ENCODE data around the gene BBX.
A peak's percentile ranks its signal among the peaks of the same experiment; 100 is the strongest.

BBX gene

DNA sequence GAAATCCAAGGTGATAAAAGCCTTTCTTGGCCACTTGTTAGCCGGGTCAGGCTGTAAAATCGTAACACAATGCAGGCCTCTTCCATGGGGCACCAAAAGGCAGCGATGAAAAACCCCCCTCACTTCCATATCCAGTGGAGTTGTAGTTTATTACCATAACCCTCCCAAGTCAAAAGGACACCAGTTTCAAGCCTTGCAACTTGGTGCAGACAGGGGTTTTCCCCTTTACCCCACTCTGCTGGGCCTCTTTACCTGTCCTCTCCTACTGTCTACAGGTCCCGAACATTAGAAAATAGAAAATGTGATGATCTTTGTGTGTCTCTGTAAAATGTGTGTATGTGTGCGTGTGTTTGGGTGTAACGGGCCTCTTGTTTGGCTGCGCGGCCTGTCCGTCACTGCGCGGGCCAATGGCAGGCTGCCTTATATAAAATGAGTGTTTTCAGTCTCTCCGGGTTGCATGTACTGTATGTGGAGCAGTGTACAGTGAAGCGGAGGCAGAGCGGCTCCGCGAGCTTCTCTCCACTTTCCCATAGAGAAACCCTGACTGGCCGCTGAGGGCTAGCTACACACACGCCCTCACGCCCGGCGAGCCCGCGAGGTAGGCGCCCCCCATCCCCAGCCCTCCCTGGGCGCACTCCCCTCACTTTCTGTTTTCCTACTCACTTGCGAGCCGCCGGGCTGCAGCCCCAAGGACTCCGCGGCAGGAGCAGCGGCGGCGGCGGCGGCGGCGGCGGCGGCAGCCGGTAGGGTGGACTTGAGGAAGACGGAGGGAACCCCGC lies at the start of gene BBX:
Gene BBX (plus strand): TSS at position 453 of the 779 bp plus-strand sequence. CDS start 187,499 bp downstream, outside the sequence.
- peak; percentile 37 to 97 (median 89) for DNase-seq

DNA sequence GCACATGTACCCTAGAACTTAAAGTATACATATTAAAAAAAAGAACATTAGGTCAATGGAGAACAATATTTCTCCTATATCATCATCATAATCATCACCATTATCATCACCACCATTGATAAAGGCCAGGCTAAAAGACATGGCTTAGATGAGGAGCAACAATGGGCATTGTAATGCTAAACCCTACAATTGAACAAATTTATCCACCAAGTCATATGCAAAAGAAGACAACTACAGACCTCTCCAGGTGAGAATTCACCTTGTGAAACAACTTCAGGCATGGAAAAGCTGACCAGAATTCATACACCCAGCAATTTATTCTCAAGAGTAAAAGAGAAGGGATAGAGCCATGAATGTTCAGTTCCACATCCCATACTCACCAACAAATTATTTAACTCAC lies 46.3 kb upstream of the BBX start:
- no peak for DNase-seq

DNA sequence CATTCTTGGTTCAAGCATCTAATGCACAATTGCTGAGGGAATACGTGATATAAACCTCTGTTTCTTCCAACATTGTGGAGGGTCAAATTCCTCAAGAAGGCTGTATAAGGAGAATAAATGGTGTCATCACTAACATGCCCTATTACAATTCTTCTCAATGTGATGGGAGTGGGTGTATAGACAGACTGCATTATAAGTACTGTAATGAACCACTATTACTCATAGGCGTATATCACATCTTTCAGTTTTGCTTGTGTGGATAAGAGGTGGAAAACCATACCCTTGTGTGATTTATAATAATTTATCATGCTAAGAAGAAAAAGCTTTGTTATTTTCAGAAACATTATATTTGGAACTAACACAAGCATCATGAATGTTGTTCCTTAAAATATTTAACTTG lies 35.3 kb upstream of the BBX start:
- DNase-seq = no peak

DNA sequence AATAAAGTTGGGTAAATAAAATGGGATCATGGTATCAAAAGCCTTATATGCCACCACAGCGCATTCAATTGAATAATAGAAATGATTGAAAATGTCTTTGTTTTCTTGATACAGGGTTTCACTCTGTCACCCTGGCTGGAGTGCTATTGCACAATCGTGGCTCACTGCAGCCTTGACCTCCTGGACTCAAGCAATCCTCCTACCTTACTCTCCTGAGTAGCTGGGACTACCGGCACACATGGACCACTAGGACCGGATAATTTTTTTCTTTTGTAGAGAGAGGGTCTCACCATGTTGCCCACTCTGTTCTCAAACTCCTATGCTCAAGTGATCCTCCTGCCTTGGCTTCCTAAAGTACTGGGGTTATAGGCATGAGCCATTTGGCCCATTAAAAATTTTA lies 33.8 kb upstream of the BBX start:
- no peak for DNase-seq

DNA sequence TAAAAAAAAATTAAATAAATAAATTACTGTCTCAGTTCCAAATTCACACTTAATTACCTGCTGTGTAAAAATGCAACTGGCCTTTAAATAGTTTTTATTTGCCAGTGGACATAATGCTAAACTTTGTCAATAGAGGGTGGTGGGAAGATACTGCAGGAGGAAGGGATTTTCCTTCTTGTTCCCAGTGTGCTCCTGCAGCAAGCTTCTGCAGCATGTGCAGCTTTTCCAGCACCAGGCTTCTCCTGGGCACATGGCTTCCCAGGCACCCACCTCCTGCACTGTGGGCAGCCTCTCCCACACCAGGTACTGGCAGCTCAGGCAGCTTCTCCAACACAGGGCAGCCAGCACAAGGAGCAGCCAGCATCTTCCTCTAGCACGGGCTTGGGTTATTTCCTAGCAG lies 29.6 kb upstream of the BBX start:
- DNase-seq = no peak

DNA sequence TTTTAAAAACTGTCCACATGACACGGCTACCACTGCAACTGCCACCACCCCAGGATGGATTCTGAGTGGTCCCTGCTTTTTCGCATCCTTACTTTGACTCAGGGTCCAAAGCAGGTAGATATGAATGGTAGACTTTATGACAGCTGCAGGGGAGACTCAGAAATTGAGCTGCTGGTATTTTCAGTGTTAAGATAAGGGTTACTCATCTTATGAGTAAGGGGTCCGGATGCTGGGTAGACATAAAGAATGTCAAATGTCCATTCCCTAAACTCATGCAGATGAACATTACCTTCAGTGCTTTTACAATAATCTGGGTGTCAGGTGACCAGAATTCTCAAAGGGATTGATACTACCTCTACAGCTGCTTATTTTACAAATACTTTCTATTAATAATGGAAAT lies 25.9 kb upstream of the BBX start:
- DNase-seq = no peak

DNA sequence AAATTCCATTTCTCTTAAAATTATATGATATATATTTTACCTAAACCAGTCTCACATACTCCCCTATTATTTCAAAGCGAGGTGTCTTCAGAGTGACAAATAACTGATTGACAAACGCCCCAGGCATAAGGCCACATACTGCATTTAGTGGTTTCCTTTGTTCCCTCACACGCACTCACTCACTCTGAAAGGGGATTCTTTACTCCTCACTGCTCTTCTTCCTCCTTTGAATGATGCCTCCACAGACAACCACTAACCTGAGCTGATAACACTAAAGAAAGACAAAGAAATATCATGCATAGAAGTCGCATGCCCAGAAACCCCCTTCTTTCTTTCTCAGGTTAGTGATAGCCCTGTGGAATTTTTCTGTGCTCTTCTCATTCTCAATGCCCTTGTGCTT lies 24.1 kb upstream of the BBX start:
- no peak for DNase-seq

DNA sequence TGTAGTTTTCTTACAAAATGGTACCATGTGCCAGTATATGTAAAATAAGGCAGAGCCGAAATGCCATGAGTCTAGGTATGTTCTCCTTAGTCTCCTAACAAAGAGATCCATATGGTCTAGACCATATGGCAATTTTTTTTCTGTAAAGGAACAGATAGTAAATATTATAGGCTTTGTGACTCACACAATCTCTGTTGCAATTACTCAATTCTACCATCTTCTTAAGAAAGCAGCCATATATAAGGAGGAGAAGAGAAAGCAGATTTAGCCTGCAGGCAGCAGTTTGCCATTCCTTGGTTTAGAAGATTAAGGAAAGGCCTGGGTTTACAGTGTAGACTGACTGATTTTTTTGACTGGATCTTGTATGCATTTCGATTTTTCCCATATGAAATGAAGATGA lies 16.3 kb upstream of the BBX start:
- DNase-seq = no peak

DNA sequence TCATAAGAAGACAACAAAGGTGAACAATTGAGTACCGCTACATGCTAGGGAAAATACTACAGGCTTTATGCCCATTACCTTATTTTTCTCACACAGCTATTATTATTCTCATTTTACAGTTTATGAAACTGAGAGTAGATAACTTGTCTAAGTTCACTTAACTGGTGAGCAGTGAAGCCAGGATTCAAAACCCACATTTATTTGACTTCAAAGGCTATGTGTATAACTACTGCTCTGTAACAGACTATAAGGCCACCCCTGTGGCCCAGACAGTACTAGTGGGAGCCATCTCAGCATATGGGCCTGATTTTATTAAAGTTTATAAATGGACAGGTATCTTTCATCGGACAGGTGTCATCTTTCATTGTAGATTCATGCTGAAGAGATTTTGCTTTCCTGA lies 14.4 kb upstream of the BBX start:
- no peak for DNase-seq

DNA sequence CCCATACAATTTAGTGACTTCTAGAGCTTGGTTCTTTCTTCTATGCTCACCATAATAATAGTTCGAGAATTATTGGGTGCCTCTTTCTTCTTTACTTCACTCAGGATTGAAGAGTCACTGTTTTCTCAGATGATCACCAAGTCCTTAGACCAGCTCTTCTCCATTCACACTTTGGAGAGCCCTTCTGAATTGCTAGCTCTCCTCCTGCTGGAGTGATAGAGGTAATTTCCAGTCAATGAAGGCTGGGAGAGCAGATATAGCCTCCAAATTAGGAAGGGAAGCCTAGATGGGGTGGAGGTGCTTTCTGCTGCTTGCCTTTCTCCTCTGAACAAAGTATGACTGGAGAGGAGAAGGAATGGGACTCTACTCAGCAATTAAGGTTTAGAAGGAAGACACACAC lies 10.7 kb upstream of the BBX start:
- no peak for DNase-seq

DNA sequence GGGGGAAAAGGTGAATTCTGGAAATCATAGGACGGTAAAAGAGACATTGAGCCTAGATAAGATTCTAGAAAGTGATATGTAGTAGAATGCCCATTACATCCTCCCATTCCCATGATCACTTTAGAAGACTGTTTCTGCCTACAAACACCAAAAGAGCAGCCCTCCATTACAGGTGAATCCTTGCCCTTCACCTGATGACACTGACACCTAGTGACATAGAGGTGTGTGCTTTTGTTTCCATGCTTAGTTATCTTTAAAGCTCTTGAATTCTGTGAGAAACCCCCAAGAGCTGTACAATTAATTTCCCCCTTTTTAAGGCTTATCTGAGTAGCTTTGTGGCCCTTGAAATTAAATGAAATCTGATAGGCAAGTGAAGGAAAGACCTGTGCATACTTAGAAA lies 8.3 kb upstream of the BBX start:
- no peak for DNase-seq

DNA sequence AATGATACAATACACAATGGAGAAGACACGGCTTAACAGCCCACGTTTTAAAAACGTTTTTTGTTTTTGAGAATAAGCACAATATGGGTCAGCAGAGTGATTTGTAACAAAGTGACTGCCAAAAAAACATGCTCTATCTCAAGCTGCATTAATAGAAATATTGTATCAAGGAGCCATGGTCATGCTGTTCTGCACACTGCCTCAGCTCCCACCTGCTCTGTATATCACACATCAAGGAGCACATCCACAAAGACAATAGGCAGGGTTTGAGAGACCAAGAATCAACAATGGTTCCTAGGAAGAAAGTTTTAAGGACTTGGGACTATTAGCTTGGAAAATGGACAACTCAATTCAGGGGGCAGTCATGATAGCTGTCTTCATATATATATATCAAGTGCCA lies 6.3 kb upstream of the BBX start:
- no peak for DNase-seq

DNA sequence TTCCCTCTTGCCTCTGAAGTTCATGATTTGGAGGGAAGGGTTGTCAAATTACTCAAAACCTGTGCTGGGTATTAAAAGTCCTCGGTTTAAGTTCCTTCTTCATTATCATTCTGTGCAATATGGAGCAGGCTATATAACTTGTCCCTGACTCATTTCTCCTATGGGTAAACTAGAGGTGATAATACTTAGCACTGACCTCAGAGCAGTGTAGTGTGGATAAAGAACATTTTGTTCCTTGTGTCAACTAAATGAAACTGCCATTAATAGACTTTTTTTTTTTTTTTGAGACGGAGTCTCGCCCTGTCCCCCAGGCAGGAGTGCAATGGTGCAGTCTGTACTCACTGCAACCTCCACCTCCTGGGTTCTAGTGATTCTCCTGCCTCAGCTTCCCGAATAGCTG lies 2.2 kb upstream of the BBX start:
- DNase-seq = no peak

DNA sequence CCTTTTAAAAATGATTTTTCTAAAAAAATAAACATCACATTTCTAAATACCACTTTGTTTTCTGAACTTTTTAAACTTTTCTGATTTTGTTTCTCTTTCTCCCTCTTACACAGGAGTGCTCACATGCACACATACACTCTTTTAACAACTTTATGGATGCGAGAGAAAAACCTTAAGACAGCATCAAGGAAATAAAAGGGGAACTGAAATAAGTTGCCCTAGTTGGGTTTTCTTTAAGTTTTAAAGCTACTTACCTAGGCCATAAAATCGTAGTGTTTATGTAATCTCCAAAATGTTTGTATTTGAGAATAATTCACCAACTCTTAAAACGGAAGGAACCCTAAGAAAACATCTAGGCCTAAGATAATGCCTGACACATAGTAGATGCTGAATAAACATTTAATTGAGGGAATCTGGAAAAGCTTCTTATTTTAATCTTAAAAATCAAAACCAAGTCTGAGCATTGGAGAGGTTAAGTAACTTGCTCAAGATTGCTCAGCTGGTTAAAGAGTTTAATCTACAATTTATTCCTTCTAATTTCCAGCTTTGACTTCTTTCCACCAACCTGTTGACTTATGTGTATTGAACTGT lies 1.2 kb upstream of the BBX start:
- DNase-seq = no peak

DNA sequence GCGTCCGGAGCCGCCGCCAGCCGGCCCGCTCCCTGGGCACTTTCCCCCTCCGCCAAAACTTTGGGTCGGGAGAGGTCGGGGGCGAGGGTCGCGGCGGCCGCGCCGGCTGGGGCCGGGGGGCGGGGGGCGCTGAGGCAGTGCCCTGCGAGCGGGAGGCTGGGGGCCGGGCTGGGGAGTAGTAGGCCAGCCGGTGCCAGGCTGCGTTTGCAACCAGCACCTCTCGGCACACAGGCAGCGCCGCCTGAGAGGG lies 452 bp downstream of the BBX start:
- peak in 30 of 56 donors; percentile 17 to 84 (median 62) for DNase-seq

DNA sequence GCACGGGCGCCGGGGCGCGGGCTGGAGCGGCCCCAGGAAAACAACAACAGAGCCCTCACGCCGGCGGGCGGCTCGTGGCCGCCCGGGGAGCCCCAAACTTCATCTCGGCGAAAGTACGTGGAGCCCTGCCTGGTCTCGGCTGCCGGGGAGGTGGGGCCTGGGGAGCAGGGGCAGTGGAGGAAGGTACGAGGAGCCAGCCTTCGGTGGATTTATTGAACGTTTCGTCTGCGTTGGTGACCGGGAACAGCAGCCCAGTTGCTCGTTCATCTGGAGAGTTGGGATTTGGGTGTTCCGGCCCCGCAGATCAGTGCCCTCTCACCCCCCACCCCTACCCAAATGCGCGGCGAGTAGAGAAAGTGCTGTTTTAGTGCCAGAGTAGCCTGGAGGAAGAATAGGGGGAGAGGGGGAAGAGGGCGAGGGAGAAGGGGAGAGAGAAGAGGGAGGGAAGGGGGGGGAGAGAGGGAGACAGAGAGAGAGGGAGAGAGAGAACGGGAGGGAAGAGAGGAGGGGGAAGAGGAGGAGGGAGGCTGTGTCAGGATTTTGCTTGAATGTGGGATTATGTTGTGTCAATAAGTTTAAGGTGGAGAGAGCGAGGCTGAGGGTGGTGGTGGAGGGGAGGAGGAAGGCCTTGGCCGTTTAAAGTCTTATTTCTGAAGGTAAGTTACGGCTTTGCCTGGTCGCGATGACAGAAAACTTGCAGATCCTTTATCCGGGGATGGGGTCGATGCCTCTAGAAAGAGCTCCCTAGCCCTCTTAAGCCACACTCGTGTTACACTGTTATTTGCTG lies 970 bp downstream of the BBX start:
- DNase-seq = peak in 49 of 56 donors; percentile 14 to 85 (median 60)

DNA sequence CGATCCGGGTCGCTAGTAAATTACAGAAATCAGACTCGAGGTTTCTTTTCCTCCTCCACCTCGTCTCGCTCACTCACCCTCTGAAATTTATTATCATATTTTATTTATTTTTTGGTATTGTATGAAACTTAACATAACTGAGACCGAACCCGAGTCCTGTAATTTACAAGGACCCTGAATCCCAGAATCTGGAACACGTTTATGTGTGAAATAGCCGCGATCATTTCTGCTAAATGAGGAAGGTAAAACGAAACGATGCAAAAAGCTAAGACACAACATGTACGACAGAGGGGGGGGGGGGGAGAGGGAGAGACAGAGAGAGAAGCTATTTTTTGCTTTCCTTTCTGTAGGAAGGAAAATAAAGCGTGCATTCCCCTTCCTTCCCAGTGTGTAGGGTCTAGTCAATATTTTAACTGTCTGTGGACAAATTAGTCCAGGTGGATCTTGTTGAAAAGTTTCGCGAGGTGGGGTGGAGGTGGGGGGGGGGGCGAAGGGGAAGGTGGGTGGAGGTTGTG lies 1.6 kb downstream of the BBX start:
- peak in 9 of 56 donors; percentile 7 to 50 (median 32) for DNase-seq

DNA sequence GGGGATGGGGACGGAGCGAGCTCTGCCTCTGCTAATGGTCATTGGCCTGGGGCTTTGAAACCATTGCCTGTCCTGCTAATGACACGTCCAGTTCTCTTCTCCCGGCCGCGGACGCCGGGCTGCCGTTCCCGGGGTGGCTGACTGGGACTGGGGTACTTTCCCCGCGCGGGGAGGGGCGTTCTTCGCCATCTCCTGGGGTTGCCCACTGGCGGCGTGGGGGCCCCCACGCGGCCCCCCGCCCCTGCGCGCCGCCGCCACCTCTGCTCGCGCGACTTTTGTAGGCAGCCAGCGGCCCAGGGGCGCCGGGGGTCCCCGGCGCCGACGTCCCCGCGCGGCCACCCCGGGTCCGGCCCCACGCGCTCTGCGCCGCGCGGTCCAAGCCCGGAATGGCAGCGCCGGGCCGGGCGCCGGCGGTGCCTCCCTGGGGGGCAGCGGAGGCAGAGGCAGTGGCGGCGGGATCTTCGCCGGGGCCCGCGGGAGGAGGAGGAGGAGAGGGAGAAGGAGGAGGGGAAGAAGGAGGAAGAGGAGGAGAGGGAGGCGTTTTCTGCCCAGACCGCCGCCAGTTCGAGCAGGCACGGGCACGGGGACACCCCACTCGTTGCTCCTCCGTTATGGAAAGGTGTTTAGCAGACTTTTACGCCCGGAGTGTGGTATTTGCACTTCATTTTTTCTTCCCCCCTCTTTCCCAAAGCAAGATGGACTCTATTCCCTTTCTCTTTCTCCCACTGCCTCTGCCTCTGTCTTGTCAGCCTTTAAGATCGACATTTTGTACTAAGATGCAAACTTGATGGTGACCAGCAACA lies 2.3 kb downstream of the BBX start:
- DNase-seq = peak in 49 of 56 donors; percentile 3 to 59 (median 35)

DNA sequence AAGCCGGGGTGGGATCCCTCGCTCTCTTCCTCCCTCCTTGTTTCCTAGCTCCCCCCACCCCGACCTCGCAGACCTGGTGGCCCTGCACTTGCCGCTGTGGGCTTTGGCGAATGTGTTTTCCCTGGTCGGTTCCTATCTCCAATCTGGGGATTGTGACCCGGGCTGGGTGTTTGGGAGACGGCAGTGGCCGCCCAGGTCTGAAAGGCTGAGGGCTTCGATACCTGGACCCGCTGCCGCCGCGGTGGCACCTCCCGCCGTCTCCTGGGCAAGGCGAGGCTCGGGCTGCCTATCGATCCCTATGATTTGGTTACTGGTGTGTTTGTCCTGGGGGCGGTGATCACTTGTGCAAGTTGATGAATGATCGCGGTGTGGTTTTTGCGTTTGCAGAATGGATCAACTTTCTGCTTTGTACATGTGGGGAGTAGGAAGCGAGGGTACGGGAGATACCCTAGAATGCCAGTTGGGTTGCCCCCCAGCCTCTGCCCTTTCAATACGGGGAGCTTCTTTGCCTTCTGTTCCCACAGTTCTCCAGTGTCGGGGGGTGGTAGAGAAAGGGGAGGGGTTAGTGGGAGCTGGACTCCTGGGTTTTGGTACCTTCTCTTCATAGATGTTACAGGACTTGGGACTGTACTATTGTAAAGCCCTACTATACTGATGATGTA lies 3.0 kb downstream of the BBX start:
- peak in 35 of 56 donors; percentile 2 to 57 (median 26) for DNase-seq

DNA sequence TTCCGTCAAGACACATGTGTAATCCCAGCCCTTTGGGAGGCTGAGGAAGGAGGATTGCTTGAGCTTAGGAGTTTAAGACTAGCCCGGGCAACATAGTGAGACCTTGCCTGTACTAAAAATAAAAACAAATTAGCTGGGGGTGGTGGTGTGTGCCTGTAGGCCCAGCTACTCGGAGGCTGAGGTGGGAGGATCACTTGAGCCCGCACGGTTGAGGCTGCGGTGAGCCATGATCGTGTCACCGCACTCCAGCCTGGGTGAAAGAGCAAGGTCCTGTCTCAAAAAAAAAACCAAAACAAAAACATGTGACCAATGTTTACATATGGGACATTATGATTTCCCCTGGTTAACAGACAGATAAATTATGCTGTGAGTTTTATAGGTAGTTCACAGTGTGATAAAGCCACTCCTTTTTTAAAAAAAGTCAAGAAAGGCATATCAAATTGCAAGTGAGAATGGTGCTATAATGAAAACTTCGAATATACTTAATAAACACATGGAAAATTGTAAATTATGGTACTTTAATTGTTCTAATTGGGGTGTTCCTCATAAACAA lies 9.2 kb downstream of the BBX start:
- no peak for DNase-seq

DNA sequence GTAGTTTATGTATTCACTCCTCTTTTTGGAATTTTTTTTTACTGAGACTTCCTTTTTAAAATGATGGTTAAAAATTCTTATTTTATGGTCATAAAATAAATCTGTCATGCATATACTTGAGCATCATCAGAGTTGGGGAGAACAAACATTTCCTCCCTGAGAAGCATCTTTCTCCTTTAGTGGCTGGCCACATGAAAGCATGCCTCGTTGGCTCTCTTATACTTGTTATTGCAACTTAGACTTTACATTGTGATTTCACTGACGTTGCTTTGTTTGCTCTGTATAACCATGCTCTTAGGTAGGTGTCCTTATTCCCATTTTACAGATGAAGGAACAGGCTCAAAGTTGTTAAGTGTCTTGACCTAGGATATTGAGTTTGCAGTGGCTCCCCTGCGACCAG lies 18.1 kb downstream of the BBX start:
- no peak for DNase-seq
